Measurements from ENCODE around the gene PLA2G4E.

GRCh38 chr15:42031198-42031915 lies 10.5 kb upstream of the PLA2G4E start:
- TF ChIP-seq, protein P1, sequence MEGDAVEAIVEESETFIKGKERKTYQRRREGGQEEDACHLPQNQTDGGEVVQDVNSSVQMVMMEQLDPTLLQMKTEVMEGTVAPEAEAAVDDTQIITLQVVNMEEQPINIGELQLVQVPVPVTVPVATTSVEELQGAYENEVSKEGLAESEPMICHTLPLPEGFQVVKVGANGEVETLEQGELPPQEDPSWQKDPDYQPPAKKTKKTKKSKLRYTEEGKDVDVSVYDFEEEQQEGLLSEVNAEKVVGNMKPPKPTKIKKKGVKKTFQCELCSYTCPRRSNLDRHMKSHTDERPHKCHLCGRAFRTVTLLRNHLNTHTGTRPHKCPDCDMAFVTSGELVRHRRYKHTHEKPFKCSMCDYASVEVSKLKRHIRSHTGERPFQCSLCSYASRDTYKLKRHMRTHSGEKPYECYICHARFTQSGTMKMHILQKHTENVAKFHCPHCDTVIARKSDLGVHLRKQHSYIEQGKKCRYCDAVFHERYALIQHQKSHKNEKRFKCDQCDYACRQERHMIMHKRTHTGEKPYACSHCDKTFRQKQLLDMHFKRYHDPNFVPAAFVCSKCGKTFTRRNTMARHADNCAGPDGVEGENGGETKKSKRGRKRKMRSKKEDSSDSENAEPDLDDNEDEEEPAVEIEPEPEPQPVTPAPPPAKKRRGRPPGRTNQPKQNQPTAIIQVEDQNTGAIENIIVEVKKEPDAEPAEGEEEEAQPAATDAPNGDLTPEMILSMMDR (IDR thresholded peaks at IDR 0.05; ENCODE audit: low read length), result no peak
- no peak for TF ChIP-seq EZH2 (IDR thresholded peaks at IDR 0.05; ENCODE audit: borderline replicate concordance, low read length)
